ENCODE measurements around the gene NRXN3. TPM values are rescaled to one million over a fixed set of nuclear protein-coding genes. Genes with fewer than 3 reads are reported as not detected.

Gene NRXN3
- total RNA-seq, 2 donors from 2014 or later: 1.3 to 2.3 TPM

DNA sequence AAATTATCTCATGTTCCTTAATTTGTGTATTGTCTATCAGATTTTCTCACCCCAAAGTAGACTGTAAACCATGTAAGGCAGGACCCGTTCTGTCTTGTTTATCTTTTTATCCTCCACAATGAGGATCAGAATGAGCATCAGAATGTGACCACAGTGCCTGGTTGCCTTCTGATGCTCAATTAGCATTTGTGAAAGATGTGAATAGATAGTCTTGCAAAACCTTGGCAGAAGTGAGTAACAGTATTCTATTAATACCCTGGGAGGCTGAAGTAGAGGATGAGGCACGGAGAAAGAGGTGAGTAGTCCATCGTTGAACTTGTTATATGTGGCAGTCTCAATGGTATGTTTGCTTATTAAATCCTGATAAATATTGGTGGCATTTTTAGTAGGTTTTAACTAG, 781.4 kb downstream of the NRXN3 start:
- H3K4me1 ChIP-seq: no peaks in the 10 kb centered on the region
- DNase-seq (no peak), ATAC-seq (no peak)
- H3K27me3 ChIP-seq: no peaks in the 10 kb centered on the region
- intact Hi-C loops (cut with DNase I): no loop called here
- H3K4me3 ChIP-seq: no peak overlapping the region
- H3K9me3 ChIP-seq: no peaks in the 10 kb centered on the region
- H3K27ac ChIP-seq: no peak overlapping the region
- 41 to 43% methylated on average over 3 of the region's 3 CpGs for WGBS, 2 donors
- H3K36me3 ChIP-seq (replicated peaks in 1 of 2; ENCODE audit: insufficient read depth in 1 of 2, low read depth in 2 of 2): no peaks in the 10 kb centered on the region
- TF ChIP-seq, protein P1, sequence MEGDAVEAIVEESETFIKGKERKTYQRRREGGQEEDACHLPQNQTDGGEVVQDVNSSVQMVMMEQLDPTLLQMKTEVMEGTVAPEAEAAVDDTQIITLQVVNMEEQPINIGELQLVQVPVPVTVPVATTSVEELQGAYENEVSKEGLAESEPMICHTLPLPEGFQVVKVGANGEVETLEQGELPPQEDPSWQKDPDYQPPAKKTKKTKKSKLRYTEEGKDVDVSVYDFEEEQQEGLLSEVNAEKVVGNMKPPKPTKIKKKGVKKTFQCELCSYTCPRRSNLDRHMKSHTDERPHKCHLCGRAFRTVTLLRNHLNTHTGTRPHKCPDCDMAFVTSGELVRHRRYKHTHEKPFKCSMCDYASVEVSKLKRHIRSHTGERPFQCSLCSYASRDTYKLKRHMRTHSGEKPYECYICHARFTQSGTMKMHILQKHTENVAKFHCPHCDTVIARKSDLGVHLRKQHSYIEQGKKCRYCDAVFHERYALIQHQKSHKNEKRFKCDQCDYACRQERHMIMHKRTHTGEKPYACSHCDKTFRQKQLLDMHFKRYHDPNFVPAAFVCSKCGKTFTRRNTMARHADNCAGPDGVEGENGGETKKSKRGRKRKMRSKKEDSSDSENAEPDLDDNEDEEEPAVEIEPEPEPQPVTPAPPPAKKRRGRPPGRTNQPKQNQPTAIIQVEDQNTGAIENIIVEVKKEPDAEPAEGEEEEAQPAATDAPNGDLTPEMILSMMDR (IDR thresholded peaks at IDR 0.05): no peak
- TF ChIP-seq POLR2A (IDR thresholded peaks at IDR 0.05): no peak

DNA sequence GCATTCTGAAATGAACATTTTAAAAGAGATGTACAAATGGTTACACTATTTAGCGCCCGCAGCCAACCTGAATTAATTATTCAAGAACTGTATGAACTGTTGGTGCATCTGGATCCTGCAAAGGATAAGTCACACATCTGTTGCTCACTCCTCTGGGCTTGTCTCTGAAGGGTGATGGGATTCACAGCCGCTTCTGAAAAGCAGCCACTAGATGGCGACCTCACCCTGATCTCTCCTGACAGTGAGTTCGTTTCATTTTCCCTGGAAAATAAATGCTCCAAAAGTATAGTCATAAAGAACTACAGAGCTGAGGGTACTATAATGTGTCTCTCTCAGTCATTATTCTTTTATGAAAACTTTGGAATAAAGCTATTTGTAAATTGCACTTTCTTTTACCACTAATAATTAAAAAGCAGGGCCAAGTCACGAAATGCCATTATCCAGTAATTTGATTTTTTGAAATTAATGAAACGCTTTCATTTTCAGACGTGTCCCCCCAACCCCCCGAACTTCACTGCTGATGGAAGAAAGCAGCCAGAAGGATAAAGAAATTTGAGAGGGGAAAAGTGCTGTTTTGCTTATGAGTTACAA, 789.6 kb downstream of the NRXN3 start:
- no peaks in the 10 kb centered on the region for H3K27me3 ChIP-seq
- H3K27ac ChIP-seq: no peak overlapping the region
- H3K36me3 ChIP-seq (replicated peaks in 1 of 2; ENCODE audit: insufficient read depth in 1 of 2, low read depth in 2 of 2): no peaks in the 10 kb centered on the region
- DNase-seq (peak; percentile 74 to 80 (median 75)), ATAC-seq (peak; percentile 89)
- intact Hi-C loops (cut with DNase I): loop anchor here (10.0 kb wide), 1 partner anchor 1885 kb away; no protein-coding TSS in a partner anchor
- H3K9me3 ChIP-seq: no peaks in the 10 kb centered on the region
- no peak overlapping the region for H3K4me3 ChIP-seq
- no peaks in the 10 kb centered on the region for H3K4me1 ChIP-seq
- TF ChIP-seq POLR2A (IDR thresholded peaks at IDR 0.05): no peak
- TF ChIP-seq, protein P1 (IDR thresholded peaks at IDR 0.05): peak; percentile 37 to 95 (median 68)
- WGBS, 2 donors: 15 to 23% methylated on average over 9 of the region's 9 CpGs

DNA sequence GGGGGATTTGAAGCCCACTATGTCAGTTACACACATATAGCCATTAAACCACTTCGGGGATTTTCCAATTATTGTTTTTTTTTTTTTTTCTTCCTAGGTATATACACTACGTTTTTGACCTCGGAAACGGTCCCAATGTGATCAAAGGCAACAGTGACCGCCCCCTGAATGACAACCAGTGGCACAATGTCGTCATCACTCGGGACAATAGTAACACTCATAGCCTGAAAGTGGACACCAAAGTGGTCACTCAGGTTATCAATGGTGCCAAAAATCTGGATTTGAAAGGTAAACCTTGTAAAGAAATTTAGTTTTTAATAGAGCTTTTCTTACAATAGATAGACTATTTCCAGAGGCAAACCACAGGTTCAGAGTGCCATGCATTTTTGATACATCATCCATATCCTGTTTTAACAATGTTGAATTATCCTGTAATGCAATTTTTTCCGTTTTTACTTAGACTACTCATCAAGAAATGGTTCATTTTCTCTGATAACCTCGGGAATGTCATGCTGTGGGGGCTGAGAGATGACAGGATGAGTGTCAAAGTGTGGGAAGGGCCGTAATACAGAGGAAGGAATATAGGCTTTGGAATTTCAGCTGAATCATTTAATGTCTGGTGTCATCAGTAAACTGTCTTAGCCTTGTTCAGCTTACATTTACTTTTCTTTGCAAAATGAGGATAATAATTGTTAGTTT, 797.1 kb downstream of the NRXN3 start:
- no peaks in the 10 kb centered on the region for H3K9me3 ChIP-seq
- DNase-seq: no peak
- no peaks in the 10 kb centered on the region for H3K36me3 ChIP-seq (replicated peaks in 1 of 2; ENCODE audit: insufficient read depth in 1 of 2, low read depth in 2 of 2)
- H3K4me1 ChIP-seq: no peaks in the 10 kb centered on the region
- TF ChIP-seq, protein P1 (IDR thresholded peaks at IDR 0.05): no peak
- TF ChIP-seq POLR2A (IDR thresholded peaks at IDR 0.05): no peak
- 51 to 60% methylated on average over 10 of the region's 10 CpGs for WGBS, 2 donors
- no peak for ATAC-seq
- H3K27me3 ChIP-seq: no peaks in the 10 kb centered on the region
- no peak overlapping the region for H3K4me3 ChIP-seq
- intact Hi-C loops (cut with DNase I): loop anchor here (10.0 kb wide), 1 partner anchor 1878 kb away; no protein-coding TSS in a partner anchor
- no peak overlapping the region for H3K27ac ChIP-seq

DNA sequence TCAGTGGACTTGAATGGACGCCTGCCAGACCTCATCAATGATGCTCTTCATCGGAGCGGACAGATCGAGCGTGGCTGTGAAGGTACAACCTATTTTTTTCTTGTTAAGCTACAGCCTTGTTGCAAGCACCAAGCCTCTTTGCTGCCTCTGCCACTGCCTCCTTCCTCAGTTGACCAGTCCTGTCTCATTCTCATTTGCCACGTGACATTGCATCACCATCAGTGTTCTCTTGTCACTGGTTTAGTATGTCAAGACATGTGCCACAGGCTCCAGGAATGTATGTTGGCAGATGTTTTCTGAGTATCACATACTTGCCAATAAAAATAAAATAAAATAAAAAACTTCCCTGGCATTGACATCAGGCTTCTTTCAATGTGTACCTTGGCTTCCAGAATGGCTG, 798.1 kb downstream of the NRXN3 start:
- H3K36me3 ChIP-seq (replicated peaks in 1 of 2; ENCODE audit: insufficient read depth in 1 of 2, low read depth in 2 of 2): no peaks in the 10 kb centered on the region
- H3K4me1 ChIP-seq: no peaks in the 10 kb centered on the region
- no peak for ATAC-seq
- no peak overlapping the region for H3K27ac ChIP-seq
- no peaks in the 10 kb centered on the region for H3K27me3 ChIP-seq
- no peak for DNase-seq
- H3K9me3 ChIP-seq: no peaks in the 10 kb centered on the region
- intact Hi-C loops (cut with DNase I): loop anchor here (10.0 kb wide), 1 partner anchor 1877 kb away; no protein-coding TSS in a partner anchor
- WGBS, 2 donors: 67% methylated on average over 6 of the region's 6 CpGs
- TF ChIP-seq, protein P1 (IDR thresholded peaks at IDR 0.05): no peak
- no peak for TF ChIP-seq POLR2A (IDR thresholded peaks at IDR 0.05)
- H3K4me3 ChIP-seq: no peak overlapping the region

Measured in body of pancreas (tissue), 4 donors.